AG09319 (cell line): ENCODE results near the gene AP3B1.

Experiments used
- DNase-seq: peaks from one replicate; pipeline ENCODE4 v3.0.0-alpha.2; 2010; ENCODE audit warnings: low read depth; ENCODE audit errors: extremely low read depth
- CTCF ChIP-seq: IDR thresholded peaks from 2 replicates; pipeline ENCODE4 v1.5.1; 2011; ENCODE audit warnings: low read depth, mild to moderate bottlenecking, inconsistent platforms, low read length, moderate library complexity

The AP3B1 gene

DNA sequence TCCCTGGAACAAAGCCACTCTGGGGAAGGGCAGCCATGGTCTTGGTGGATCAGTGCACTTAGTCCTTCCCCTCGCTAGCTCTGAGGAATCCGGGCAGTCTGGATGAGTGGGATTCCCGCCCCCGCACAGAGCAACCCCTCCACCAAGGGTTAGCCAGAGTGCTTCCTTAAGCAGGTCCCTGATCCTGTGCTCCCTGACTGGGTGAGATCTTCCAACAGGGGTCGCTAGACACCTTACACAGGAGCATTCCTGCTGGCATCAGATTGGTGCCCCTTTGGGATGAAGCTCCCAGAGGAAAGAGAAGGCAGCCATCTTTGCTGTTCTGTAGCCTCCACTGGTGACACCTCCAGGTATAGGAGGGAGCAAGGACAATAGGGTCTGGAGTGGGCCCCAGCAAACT lies 228.8 kb downstream of the AP3B1 start:
- no peak for DNase-seq
- no peak for TF ChIP-seq CTCF

- DNase-seq, result no peak
- no peak for TF ChIP-seq CTCF
Observed at GRCh38 chr5:78064941-78065472, 229.5 kb downstream of the AP3B1 start.

DNA sequence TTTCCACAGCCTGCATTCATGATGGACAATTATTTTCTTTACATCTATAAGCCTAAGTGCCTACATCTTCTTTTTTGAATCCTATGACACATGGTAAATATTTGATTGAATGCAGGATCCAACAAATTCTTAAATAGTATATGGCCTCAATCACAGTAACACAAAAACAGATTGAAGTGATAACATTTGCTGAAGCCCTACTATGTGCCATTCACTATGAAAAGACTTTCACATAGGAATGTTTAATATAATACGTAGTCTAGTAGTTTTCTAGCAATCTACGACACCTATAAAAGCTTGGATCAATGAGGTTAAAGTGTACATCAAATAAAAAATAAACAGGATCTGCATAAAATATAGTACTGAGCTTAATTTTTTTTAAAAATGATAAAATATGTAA lies 231.0 kb downstream of the AP3B1 start:
- no peak for DNase-seq
- TF ChIP-seq CTCF, result no peak

GRCh38 chr5:78062645-78063044 lies 231.9 kb downstream of the AP3B1 start:
- DNase-seq, result no peak
- no peak for TF ChIP-seq CTCF

GRCh38 chr5:78060421-78060820 lies 234.1 kb downstream of the AP3B1 start:
- no peak for DNase-seq
- TF ChIP-seq CTCF, result no peak

- TF ChIP-seq CTCF, result no peak
- DNase-seq, result no peak
Observed at GRCh38 chr5:78058625-78059024, 235.9 kb downstream of the AP3B1 start.

GRCh38 chr5:78056901-78057514 lies 237.5 kb downstream of the AP3B1 start:
- no peak for DNase-seq
- TF ChIP-seq CTCF, result no peak
